HL-60 (cell line): Measurements from ENCODE around the gene CXCR5.

Experiments used
- GABPA ChIP-seq: IDR thresholded peaks from 2 replicates; pipeline ENCODE4 v1.6.1; 2012; ENCODE audit warnings: low read depth
- POLR2AphosphoS5 ChIP-seq: IDR thresholded peaks from 2 replicates; pipeline ENCODE4 v1.6.1; 2012; ENCODE audit warnings: low read depth
- SPI1 ChIP-seq: IDR thresholded peaks from 2 replicates; pipeline ENCODE4 v1.6.1; 2012; ENCODE audit warnings: low read depth, mild to moderate bottlenecking, borderline replicate concordance
- TF ChIP-seq, protein P1 (sequence below): IDR thresholded peaks from one replicate; pipeline ENCODE4 v1.5.1; 2011; ENCODE audit warnings: low read length, control low read depth, inconsistent platforms; ENCODE audit not compliant: insufficient read depth
- TF ChIP-seq, protein P2 (sequence below): IDR thresholded peaks from 2 replicates; pipeline ENCODE4 v1.6.1; 2012; ENCODE audit warnings: low read depth; ENCODE audit not compliant: insufficient replicate concordance

DNA sequence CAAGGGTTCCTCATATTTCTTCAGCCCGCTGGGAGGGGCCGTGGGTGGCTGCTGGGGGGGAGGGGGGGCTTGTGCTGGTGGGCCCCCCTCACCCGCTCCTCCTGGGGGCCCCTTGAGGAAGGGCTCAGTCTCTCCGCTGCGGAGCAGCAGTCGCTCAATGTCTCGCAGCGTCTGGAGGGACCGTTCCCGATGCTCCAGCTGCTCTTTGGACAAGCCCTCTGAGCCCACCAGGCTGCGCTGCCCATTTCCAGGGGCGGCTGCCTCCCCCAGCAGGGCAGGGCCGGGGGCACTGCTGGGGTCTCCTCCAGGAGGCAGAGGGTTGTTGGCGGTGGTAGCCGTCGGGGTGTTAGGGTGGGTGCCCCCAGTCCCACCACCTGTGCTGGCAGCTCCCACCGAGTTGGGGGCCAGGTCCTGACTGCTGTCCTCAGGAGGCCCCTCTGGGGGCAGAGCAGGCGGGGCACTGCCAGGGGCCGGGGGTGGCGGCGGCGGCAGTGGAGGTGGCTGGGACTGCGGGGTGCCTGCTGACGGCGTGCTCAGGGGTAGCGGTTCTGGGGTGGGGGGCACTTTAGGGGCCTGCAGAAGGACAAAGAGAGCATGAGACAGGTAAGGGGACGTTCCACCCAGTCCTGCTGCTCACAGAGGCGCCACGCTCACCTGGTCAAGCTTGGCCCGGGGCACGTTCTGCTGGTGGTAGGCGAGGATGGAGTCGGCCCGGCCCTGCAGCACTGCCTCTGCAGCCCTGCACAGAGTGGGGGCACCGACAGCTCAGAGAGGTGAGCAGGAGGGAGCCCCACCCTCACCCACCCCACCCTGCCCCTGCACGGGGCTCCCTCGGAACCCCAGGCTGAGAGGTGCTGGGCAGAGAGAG is 18.9 kb downstream of the CXCR5 start:
- TF ChIP-seq, protein P1, sequence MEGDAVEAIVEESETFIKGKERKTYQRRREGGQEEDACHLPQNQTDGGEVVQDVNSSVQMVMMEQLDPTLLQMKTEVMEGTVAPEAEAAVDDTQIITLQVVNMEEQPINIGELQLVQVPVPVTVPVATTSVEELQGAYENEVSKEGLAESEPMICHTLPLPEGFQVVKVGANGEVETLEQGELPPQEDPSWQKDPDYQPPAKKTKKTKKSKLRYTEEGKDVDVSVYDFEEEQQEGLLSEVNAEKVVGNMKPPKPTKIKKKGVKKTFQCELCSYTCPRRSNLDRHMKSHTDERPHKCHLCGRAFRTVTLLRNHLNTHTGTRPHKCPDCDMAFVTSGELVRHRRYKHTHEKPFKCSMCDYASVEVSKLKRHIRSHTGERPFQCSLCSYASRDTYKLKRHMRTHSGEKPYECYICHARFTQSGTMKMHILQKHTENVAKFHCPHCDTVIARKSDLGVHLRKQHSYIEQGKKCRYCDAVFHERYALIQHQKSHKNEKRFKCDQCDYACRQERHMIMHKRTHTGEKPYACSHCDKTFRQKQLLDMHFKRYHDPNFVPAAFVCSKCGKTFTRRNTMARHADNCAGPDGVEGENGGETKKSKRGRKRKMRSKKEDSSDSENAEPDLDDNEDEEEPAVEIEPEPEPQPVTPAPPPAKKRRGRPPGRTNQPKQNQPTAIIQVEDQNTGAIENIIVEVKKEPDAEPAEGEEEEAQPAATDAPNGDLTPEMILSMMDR = no peak
- TF ChIP-seq, protein P2, sequence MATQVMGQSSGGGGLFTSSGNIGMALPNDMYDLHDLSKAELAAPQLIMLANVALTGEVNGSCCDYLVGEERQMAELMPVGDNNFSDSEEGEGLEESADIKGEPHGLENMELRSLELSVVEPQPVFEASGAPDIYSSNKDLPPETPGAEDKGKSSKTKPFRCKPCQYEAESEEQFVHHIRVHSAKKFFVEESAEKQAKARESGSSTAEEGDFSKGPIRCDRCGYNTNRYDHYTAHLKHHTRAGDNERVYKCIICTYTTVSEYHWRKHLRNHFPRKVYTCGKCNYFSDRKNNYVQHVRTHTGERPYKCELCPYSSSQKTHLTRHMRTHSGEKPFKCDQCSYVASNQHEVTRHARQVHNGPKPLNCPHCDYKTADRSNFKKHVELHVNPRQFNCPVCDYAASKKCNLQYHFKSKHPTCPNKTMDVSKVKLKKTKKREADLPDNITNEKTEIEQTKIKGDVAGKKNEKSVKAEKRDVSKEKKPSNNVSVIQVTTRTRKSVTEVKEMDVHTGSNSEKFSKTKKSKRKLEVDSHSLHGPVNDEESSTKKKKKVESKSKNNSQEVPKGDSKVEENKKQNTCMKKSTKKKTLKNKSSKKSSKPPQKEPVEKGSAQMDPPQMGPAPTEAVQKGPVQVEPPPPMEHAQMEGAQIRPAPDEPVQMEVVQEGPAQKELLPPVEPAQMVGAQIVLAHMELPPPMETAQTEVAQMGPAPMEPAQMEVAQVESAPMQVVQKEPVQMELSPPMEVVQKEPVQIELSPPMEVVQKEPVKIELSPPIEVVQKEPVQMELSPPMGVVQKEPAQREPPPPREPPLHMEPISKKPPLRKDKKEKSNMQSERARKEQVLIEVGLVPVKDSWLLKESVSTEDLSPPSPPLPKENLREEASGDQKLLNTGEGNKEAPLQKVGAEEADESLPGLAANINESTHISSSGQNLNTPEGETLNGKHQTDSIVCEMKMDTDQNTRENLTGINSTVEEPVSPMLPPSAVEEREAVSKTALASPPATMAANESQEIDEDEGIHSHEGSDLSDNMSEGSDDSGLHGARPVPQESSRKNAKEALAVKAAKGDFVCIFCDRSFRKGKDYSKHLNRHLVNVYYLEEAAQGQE = no peak
- TF ChIP-seq POLR2AphosphoS5 (no peak), GABPA (no peak), SPI1 (no peak)
